ENCODE measurements around the gene ST8SIA5. TPM values are rescaled to one million over a fixed set of nuclear protein-coding genes. Genes with fewer than 3 reads are reported as not detected.

ST8SIA5 gene
- polyA plus RNA-seq, 1 donor from 2014 or later = 0.93 TPM

- Histone ChIP-seq H3K4me3 (ENCODE audit: low read length) (no peak overlapping the region), H3K27me3 (ENCODE audit: insufficient read depth, low read depth, low read length) (no peaks in the 10 kb centered on the region), H3K4me2 (ENCODE audit: low read length) (no peak overlapping the region), H3K9me3 (ENCODE audit: low read length) (no peaks in the 10 kb centered on the region), H3K36me3 (ENCODE audit: insufficient read depth, low read length) (no peaks in the 10 kb centered on the region), H3K9ac (ENCODE audit: low read length) (no peak overlapping the region), H4K20me1 (ENCODE audit: insufficient read depth) (no peaks in the 10 kb centered on the region), H3F3A (ENCODE audit: insufficient read depth, low read length, poor library complexity, severe bottlenecking) (no peaks in the 10 kb centered on the region), H2AFZ (ENCODE audit: low read depth, low read length) (no peak overlapping the region), H3K79me2 (replicated peaks; ENCODE audit: insufficient read depth, low read length) (no peaks in the 10 kb centered on the region), H3K27ac (ENCODE audit: low read length) (no peak overlapping the region), H3K9me2 (ENCODE audit: insufficient read depth, low read length) (no peaks in the 10 kb centered on the region)
- no peak for TF ChIP-seq CTCF (IDR thresholded peaks at IDR 0.05; ENCODE audit: poor library complexity, severe bottlenecking)
- no peak for TF ChIP-seq RAD21 (conservative IDR thresholded peaks at IDR 0.05)
- TF ChIP-seq TAF1 (IDR thresholded peaks at IDR 0.05; ENCODE audit: low read depth) = no peak
- no peak for TF ChIP-seq POLR2AphosphoS5 (IDR thresholded peaks at IDR 0.05)
- TF ChIP-seq MXI1 (conservative IDR thresholded peaks at IDR 0.05; ENCODE audit: poor library complexity, severe bottlenecking) = no peak
- no peak for TF ChIP-seq REST (IDR thresholded peaks at IDR 0.05; ENCODE audit: borderline replicate concordance)
- TF ChIP-seq SMC3 (conservative IDR thresholded peaks at IDR 0.05; ENCODE audit: poor library complexity) = no peak
- no peak for TF ChIP-seq EP300 (conservative IDR thresholded peaks at IDR 0.05; ENCODE audit: poor library complexity, severe bottlenecking)
- no peak for TF ChIP-seq EZH2 (IDR thresholded peaks at IDR 0.05; ENCODE audit: borderline replicate concordance, insufficient read depth, low read length, poor library complexity, severe bottlenecking)
These were observed 70.7 kb downstream of the ST8SIA5 start for GRCh38 chr18:46686186-46686585.

- TF ChIP-seq EZH2 (IDR thresholded peaks at IDR 0.05; ENCODE audit: borderline replicate concordance, insufficient read depth, low read length, poor library complexity, severe bottlenecking) = no peak
- H3K4me3 ChIP-seq (ENCODE audit: low read length) = no peak overlapping the region
- no peak overlapping the region for H3K4me2 ChIP-seq (ENCODE audit: low read length)
- no peak overlapping the region for H3K27ac ChIP-seq (ENCODE audit: low read length)
- H3K9me3 ChIP-seq (ENCODE audit: low read length) = no peaks in the 10 kb centered on the region
- no peaks in the 10 kb centered on the region for H3K36me3 ChIP-seq (ENCODE audit: insufficient read depth, low read length)
- H3F3A ChIP-seq (ENCODE audit: insufficient read depth, low read length, poor library complexity, severe bottlenecking) = no peaks in the 10 kb centered on the region
- no peaks in the 10 kb centered on the region for H4K20me1 ChIP-seq (ENCODE audit: insufficient read depth)
- no peaks in the 10 kb centered on the region for H3K27me3 ChIP-seq (ENCODE audit: insufficient read depth, low read depth, low read length)
- no peak overlapping the region for H2AFZ ChIP-seq (ENCODE audit: low read depth, low read length)
- no peaks in the 10 kb centered on the region for H3K9me2 ChIP-seq (ENCODE audit: insufficient read depth, low read length)
- no peak overlapping the region for H3K9ac ChIP-seq (ENCODE audit: low read length)
- no peaks in the 10 kb centered on the region for H3K79me2 ChIP-seq (replicated peaks; ENCODE audit: insufficient read depth, low read length)
These were observed 73.6 kb downstream of the ST8SIA5 start for GRCh38 chr18:46683252-46683651.

All from neural cell (in vitro differentiated cells).